IMR-90 (cell line): ENCODE measurements around the gene CEP135.
A peak's percentile ranks its signal among the peaks of the same experiment; 100 is the strongest.

ENCODE experiments used
- CTCF ChIP-seq: conservative IDR thresholded peaks from 2 replicates; pipeline ENCODE4 v1.5.1; 2012; ENCODE audit warnings: mild to moderate bottlenecking, low read depth, low read length, improper control_type of control experiment
- MAFK ChIP-seq: IDR thresholded peaks from 2 replicates; pipeline ENCODE4 v1.6.1; 2012; ENCODE audit warnings: low read depth, low read length, improper control_type of control experiment
- POLR2A ChIP-seq: IDR thresholded peaks from 2 replicates; pipeline ENCODE4 v1.6.1; 2012; ENCODE audit warnings: mild to moderate bottlenecking, low read depth, low read length
- RAD21 ChIP-seq: IDR thresholded peaks from 2 replicates; pipeline ENCODE4 v1.6.1; 2012; ENCODE audit warnings: low read length, improper control_type of control experiment
- TF ChIP-seq, protein P1 (sequence below): fragments of 150-350 bp; IDR thresholded peaks from 2 replicates; pipeline ENCODE4 v1.6.1; 2017; ENCODE audit warnings: mild to moderate bottlenecking, antibody characterized with exemption, low read length, low read depth

GRCh38 chr4:55947912-55948725 is 626 bp upstream of the CEP135 start:
- TF ChIP-seq, protein P1, sequence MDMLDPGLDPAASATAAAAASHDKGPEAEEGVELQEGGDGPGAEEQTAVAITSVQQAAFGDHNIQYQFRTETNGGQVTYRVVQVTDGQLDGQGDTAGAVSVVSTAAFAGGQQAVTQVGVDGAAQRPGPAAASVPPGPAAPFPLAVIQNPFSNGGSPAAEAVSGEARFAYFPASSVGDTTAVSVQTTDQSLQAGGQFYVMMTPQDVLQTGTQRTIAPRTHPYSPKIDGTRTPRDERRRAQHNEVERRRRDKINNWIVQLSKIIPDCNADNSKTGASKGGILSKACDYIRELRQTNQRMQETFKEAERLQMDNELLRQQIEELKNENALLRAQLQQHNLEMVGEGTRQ: no peak
- no peak for TF ChIP-seq CTCF
- no peak for TF ChIP-seq RAD21
- peak; percentile 33; the same call in 1 of the 2 replicates for TF ChIP-seq POLR2A
- peak; percentile 53 for TF ChIP-seq MAFK
